Prostate gland (tissue), 2 donors: Measurements from ENCODE around the gene SIGLEC5. TPM values are rescaled to one million over a fixed set of nuclear protein-coding genes. Genes with fewer than 3 reads are reported as not detected.

Experiments
- DNase-seq: peaks from one replicate; pipeline ENCODE4 v3.0.0-alpha.2; 2019; ENCODE audit warnings: low spot score
- H3K27ac ChIP-seq, 2 donors: fragments of 200-600 bp; sonication (generic); 2 replicates each; pipeline ENCODE4 v1.5.1; 2017 to 2019
- H3K27me3 ChIP-seq: fragments of 200-600 bp; sonication (generic); replicated peaks from 2 replicates; pipeline ENCODE4 v1.5.1; 2019; ENCODE audit not compliant: insufficient read depth
- H3K36me3 ChIP-seq, 2 donors: fragments of 200-600 bp; sonication (generic); 1 replicate in 1 of 2; 2 replicates in 1 of 2; pipeline versions ENCODE4 v1.5.1 to v1.8.1; 2017 to 2019
- H3K4me1 ChIP-seq: fragments of 200-600 bp; sonication (generic); replicated peaks from 2 replicates; pipeline ENCODE4 v1.5.1; 2019
- H3K4me3 ChIP-seq, 2 donors: fragments of 200-600 bp; sonication (generic); 2 replicates each; pipeline ENCODE4 v1.5.1; 2017 to 2019
- H3K9me3 ChIP-seq: fragments of 200-600 bp; sonication (generic); 2 replicates; pipeline ENCODE4 v1.5.1; 2017
- POLR2A ChIP-seq: fragments of 450-650 bp; IDR thresholded peaks from one replicate; pipeline ENCODE4 v1.6.1; 2016; ENCODE audit warnings: antibody characterized with exemption, mild to moderate bottlenecking
- POLR2AphosphoS5 ChIP-seq: sonication (generic); formaldehyde crosslinking; IDR thresholded peaks from one replicate; pipeline ENCODE4 v1.6.1; 2017; ENCODE audit warnings: antibody characterized with exemption
- WGBS: methylation state at CpG from one replicate; pipeline ENCODE4 v1.1.5; 2018; 5-methylcytosine and 5-hydroxymethylcytosine counted together
- intact Hi-C: fragments of 100-400 bp; cut with DNase I; formaldehyde crosslinking; loops from one replicate; pipeline ENCODE4 v1.14.2; 2022
- total RNA-seq, 2 donors: library from RNA; depleted of rRNA; stranded (reverse); fragments of >200 nt; gene quantifications; one replicate each; pipeline ENCODE4 v1.1.0, GENCODE V29; 2016
- TF ChIP-seq, protein P1 (sequence below), 4 experiments: fragments of 200-600 bp in 2 of 4; fragments of 450-650 bp in 2 of 4; sonication (generic) in 2 of 4; IDR thresholded peaks; 1 replicate in 3 of 4; 2 replicates in 1 of 4; pipeline ENCODE4 v1.5.1; 2016 to 2019; ENCODE audit warnings: antibody characterized with exemption in 4 of 4, mild to moderate bottlenecking in 2 of 4, moderate library complexity in 2 of 4

The SIGLEC5 gene
- total RNA-seq, 2 donors from 2014 or later: not detected

GRCh38 chr19:51627491-51628138 lies 2.6 kb downstream of the SIGLEC5 start:
- Histone ChIP-seq H3K4me1 (no peaks in the 10 kb centered on the region), H3K4me3 (no peak overlapping the region), H3K9me3 (no peaks in the 10 kb centered on the region), H3K36me3 (no peaks in the 10 kb centered on the region), H3K27me3 (no peaks in the 10 kb centered on the region), H3K27ac (no peak overlapping the region)
- intact Hi-C loops: no loop called here
- WGBS: 54% methylated on average over 16 of the region's 16 CpGs
- no peak for DNase-seq
- TF ChIP-seq POLR2A (no peak), POLR2AphosphoS5 (no peak)
- TF ChIP-seq, protein P1, sequence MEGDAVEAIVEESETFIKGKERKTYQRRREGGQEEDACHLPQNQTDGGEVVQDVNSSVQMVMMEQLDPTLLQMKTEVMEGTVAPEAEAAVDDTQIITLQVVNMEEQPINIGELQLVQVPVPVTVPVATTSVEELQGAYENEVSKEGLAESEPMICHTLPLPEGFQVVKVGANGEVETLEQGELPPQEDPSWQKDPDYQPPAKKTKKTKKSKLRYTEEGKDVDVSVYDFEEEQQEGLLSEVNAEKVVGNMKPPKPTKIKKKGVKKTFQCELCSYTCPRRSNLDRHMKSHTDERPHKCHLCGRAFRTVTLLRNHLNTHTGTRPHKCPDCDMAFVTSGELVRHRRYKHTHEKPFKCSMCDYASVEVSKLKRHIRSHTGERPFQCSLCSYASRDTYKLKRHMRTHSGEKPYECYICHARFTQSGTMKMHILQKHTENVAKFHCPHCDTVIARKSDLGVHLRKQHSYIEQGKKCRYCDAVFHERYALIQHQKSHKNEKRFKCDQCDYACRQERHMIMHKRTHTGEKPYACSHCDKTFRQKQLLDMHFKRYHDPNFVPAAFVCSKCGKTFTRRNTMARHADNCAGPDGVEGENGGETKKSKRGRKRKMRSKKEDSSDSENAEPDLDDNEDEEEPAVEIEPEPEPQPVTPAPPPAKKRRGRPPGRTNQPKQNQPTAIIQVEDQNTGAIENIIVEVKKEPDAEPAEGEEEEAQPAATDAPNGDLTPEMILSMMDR (IDR thresholded peaks at IDR 0.05): no peak

- Histone ChIP-seq H3K4me1 (no peaks in the 10 kb centered on the region), H3K27me3 (no peaks in the 10 kb centered on the region), H3K27ac (no peak overlapping the region), H3K4me3 (no peak overlapping the region), H3K9me3 (no peaks in the 10 kb centered on the region), H3K36me3 (no peaks in the 10 kb centered on the region)
- intact Hi-C loops: no loop called here
- DNase-seq: no peak
- WGBS: 70% methylated on average over 2 of the region's 2 CpGs
- TF ChIP-seq, protein P1 (IDR thresholded peaks at IDR 0.05): no peak
- TF ChIP-seq POLR2A (no peak), POLR2AphosphoS5 (no peak)
Measured at GRCh38 chr19:51626675-51627074, 3.5 kb downstream of the SIGLEC5 start.

- Histone ChIP-seq H3K4me1 (no peaks in the 10 kb centered on the region), H3K9me3 (no peaks in the 10 kb centered on the region), H3K36me3 (no peaks in the 10 kb centered on the region), H3K27me3 (no peaks in the 10 kb centered on the region), H3K27ac (no peak overlapping the region), H3K4me3 (no peak overlapping the region)
- intact Hi-C loops: no loop called here
- DNase-seq: no peak
- TF ChIP-seq POLR2A (no peak), POLR2AphosphoS5 (no peak)
- TF ChIP-seq, protein P1 (IDR thresholded peaks at IDR 0.05): no peak
- WGBS: 43% methylated on average over 2 of the region's 2 CpGs
Measured at GRCh38 chr19:51621178-51621577, 9.0 kb downstream of the SIGLEC5 start.

DNA sequence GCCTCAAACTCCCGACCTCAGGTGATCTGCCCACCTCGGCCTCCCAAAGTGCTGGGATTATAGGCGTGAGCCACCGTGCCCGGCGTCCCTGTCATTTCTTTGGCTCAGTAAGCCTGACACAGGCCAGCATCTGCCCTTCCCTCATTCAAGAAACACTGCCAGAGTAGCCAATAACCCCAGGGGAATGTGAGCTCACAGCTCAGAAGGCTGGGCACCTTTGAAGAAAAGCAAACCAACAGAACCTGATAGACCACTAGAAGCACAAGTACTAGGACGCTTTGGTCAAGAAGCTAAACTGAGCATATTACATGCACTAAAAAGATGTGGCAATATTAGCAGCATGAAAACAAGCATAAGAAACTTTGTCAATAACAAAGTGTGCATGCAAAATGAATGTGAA lies 14.2 kb downstream of the SIGLEC5 start:
- no peak for DNase-seq
- intact Hi-C loops: no loop called here
- Histone ChIP-seq H3K36me3 (no peaks in the 10 kb centered on the region), H3K9me3 (no peaks in the 10 kb centered on the region), H3K27me3 (no peaks in the 10 kb centered on the region), H3K4me3 (no peak overlapping the region), H3K27ac (no peak overlapping the region), H3K4me1 (no peaks in the 10 kb centered on the region)
- TF ChIP-seq POLR2A: no peak
- WGBS: 69% methylated on average over 7 of the region's 7 CpGs

DNA sequence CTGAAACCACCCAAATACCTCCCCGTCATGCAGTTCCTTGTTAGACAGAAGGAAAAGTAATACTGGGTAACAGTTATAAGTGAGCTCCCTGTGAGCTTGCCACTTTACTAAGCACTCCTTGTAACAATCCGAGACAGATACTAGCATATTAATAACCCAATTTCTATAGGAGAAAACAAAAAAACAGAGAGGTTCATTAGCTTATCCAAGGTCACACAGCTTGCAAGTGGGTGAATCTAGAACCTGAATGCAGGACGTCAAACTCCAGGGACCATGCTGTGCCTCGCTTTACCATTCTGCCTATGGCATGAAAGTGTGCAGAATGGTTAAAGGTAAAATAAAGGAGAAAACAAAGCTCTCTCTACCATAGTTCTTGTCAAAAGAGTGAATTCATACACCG lies 15.4 kb downstream of the SIGLEC5 start:
- intact Hi-C loops: no loop called here
- H3K27me3 ChIP-seq: no peaks in the 10 kb centered on the region
- no peaks in the 10 kb centered on the region for H3K9me3 ChIP-seq

More for the DNA sequence above, 15.4 kb downstream of the SIGLEC5 start:
- TF ChIP-seq, protein P1 (IDR thresholded peaks at IDR 0.05): no peak
- TF ChIP-seq POLR2AphosphoS5 (no peak), POLR2A (no peak)
- H3K4me3 ChIP-seq: no peak overlapping the region
- DNase-seq: no peak
- H3K27ac ChIP-seq: no peak overlapping the region
- no peaks in the 10 kb centered on the region for H3K36me3 ChIP-seq
- no peaks in the 10 kb centered on the region for H3K4me1 ChIP-seq
- 65% methylated on average over 5 of the region's 5 CpGs for WGBS
